ENCODE results near the gene FREM1. TPM values are rescaled to one million over a fixed set of nuclear protein-coding genes. Genes with fewer than 3 reads are reported as not detected.

FREM1 gene
- total and polyA plus RNA-seq, 2 experiments from 2014 or later, result 0.78 to 3.1 TPM

DNA sequence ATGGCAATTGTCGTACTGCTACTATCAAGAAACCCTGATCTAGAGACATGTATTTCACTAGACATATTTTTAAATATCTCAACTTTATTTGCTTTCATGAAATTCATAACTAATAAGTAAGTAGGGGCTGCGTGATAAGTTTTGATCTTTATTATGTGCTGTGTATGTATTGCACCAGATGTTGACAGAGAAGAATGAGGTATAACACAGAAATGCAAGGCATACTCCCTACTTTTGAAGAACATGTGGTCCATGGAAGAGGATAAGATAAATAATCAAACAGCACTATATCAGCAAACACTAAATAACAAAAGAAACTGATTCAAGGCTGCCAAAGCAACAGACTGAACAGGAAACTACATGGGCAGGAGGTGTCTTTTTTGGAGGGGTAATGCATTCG is 60.9 kb downstream of the FREM1 start (continued):
- TF ChIP-seq, protein P1, sequence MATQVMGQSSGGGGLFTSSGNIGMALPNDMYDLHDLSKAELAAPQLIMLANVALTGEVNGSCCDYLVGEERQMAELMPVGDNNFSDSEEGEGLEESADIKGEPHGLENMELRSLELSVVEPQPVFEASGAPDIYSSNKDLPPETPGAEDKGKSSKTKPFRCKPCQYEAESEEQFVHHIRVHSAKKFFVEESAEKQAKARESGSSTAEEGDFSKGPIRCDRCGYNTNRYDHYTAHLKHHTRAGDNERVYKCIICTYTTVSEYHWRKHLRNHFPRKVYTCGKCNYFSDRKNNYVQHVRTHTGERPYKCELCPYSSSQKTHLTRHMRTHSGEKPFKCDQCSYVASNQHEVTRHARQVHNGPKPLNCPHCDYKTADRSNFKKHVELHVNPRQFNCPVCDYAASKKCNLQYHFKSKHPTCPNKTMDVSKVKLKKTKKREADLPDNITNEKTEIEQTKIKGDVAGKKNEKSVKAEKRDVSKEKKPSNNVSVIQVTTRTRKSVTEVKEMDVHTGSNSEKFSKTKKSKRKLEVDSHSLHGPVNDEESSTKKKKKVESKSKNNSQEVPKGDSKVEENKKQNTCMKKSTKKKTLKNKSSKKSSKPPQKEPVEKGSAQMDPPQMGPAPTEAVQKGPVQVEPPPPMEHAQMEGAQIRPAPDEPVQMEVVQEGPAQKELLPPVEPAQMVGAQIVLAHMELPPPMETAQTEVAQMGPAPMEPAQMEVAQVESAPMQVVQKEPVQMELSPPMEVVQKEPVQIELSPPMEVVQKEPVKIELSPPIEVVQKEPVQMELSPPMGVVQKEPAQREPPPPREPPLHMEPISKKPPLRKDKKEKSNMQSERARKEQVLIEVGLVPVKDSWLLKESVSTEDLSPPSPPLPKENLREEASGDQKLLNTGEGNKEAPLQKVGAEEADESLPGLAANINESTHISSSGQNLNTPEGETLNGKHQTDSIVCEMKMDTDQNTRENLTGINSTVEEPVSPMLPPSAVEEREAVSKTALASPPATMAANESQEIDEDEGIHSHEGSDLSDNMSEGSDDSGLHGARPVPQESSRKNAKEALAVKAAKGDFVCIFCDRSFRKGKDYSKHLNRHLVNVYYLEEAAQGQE (IDR thresholded peaks at IDR 0.05; ENCODE audit: unreplicated experiment), result no peak
- TF ChIP-seq CREB1 (CRISPR knock-in tag; IDR thresholded peaks at IDR 0.05; ENCODE audit: low read depth), result no peak
- TF ChIP-seq NANOG (IDR thresholded peaks at IDR 0.05; ENCODE audit: borderline replicate concordance), result no peak

- no peaks in the 10 kb centered on the region for H3K79me2 ChIP-seq (replicated peaks; ENCODE audit: insufficient read depth)
- Mint-ChIP-seq H3K4me1 (peaks cover 3% of the 10 kb centered on the region; the same call in 2 of the 3 replicates), H3K36me3 (ENCODE audit: low read depth) (peaks cover 14% of the 10 kb centered on the region; the same call in 2 of the 3 replicates), H3K4me3 (no peak overlapping the region), H3K27me3 (ENCODE audit: insufficient read depth, low read depth, poor library complexity) (peaks cover 1% of the 10 kb centered on the region), H3K9me3 (no peaks in the 10 kb centered on the region), H3K27ac (no peak overlapping the region)
- 0 out of 2 replicates have a peak overlapping the region, but pooled peaks have one; percentile 32 for H3K27ac ChIP-seq (ENCODE audit: low read depth)
- peak; percentile 92 for DNase-seq (ENCODE audit: low spot score)
- H3F3A ChIP-seq (replicated peaks; ENCODE audit: low read depth), result no peaks in the 10 kb centered on the region
- H3K9me2 ChIP-seq (ENCODE audit: insufficient read depth), result no peaks in the 10 kb centered on the region
- peak overlapping the region; percentile 63; the same call in 1 of the 2 replicates for H2AFZ ChIP-seq
- H4K20me1 ChIP-seq (replicated peaks; ENCODE audit: insufficient read depth), result no peaks in the 10 kb centered on the region
- H3K27me3 ChIP-seq (ENCODE audit: insufficient read depth), result no peaks in the 10 kb centered on the region
- H3K4me2 ChIP-seq, result no peak overlapping the region
- no peaks in the 10 kb centered on the region for H3K36me3 ChIP-seq (ENCODE audit: insufficient read depth)
- TF ChIP-seq, protein P2, sequence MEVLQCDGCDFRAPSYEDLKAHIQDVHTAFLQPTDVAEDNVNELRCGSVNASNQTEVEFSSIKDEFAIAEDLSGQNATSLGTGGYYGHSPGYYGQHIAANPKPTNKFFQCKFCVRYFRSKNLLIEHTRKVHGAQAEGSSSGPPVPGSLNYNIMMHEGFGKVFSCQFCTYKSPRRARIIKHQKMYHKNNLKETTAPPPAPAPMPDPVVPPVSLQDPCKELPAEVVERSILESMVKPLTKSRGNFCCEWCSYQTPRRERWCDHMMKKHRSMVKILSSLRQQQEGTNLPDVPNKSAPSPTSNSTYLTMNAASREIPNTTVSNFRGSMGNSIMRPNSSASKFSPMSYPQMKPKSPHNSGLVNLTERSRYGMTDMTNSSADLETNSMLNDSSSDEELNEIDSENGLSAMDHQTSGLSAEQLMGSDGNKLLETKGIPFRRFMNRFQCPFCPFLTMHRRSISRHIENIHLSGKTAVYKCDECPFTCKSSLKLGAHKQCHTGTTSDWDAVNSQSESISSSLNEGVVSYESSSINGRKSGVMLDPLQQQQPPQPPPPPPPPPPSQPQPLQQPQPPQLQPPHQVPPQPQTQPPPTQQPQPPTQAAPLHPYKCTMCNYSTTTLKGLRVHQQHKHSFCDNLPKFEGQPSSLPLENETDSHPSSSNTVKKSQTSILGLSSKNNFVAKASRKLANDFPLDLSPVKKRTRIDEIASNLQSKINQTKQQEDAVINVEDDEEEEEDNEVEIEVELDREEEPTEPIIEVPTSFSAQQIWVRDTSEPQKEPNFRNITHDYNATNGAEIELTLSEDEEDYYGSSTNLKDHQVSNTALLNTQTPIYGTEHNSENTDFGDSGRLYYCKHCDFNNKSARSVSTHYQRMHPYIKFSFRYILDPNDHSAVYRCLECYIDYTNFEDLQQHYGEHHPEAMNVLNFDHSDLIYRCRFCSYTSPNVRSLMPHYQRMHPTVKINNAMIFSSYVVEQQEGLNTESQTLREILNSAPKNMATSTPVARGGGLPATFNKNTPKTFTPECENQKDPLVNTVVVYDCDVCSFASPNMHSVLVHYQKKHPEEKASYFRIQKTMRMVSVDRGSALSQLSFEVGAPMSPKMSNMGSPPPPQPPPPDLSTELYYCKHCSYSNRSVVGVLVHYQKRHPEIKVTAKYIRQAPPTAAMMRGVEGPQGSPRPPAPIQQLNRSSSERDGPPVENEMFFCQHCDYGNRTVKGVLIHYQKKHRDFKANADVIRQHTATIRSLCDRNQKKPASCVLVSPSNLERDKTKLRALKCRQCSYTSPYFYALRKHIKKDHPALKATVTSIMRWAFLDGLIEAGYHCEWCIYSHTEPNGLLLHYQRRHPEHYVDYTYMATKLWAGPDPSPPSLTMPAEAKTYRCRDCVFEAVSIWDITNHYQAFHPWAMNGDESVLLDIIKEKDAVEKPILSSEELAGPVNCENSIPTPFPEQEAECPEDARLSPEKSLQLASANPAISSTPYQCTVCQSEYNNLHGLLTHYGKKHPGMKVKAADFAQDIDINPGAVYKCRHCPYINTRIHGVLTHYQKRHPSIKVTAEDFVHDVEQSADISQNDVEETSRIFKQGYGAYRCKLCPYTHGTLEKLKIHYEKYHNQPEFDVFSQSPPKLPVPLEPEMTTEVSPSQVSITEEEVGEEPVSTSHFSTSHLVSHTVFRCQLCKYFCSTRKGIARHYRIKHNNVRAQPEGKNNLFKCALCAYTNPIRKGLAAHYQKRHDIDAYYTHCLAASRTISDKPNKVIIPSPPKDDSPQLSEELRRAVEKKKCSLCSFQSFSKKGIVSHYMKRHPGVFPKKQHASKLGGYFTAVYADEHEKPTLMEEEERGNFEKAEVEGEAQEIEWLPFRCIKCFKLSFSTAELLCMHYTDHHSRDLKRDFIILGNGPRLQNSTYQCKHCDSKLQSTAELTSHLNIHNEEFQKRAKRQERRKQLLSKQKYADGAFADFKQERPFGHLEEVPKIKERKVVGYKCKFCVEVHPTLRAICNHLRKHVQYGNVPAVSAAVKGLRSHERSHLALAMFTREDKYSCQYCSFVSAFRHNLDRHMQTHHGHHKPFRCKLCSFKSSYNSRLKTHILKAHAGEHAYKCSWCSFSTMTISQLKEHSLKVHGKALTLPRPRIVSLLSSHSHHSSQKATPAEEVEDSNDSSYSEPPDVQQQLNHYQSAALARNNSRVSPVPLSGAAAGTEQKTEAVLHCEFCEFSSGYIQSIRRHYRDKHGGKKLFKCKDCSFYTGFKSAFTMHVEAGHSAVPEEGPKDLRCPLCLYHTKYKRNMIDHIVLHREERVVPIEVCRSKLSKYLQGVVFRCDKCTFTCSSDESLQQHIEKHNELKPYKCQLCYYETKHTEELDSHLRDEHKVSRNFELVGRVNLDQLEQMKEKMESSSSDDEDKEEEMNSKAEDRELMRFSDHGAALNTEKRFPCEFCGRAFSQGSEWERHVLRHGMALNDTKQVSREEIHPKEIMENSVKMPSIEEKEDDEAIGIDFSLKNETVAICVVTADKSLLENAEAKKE (CRISPR knock-in tag; IDR thresholded peaks at IDR 0.05), result peak; percentile 62
- TF ChIP-seq CTCF (conservative IDR thresholded peaks at IDR 0.05; ENCODE audit: low read depth in 2 of 2) (peak; percentile 91 to 95), EZH2phosphoT487 (IDR thresholded peaks at IDR 0.05; ENCODE audit: unreplicated experiment) (no peak)
- peak; percentile 100 for ATAC-seq
- H3K4me3 ChIP-seq, result no peak overlapping the region
- H3K4me1 ChIP-seq (ENCODE audit: insufficient read depth), result no peaks in the 10 kb centered on the region
These were observed 63.3 kb downstream of the FREM1 start for GRCh38 chr9:14846871-14847311.
